ENCODE results near the gene ATP6AP1.

The ATP6AP1 gene

DNA sequence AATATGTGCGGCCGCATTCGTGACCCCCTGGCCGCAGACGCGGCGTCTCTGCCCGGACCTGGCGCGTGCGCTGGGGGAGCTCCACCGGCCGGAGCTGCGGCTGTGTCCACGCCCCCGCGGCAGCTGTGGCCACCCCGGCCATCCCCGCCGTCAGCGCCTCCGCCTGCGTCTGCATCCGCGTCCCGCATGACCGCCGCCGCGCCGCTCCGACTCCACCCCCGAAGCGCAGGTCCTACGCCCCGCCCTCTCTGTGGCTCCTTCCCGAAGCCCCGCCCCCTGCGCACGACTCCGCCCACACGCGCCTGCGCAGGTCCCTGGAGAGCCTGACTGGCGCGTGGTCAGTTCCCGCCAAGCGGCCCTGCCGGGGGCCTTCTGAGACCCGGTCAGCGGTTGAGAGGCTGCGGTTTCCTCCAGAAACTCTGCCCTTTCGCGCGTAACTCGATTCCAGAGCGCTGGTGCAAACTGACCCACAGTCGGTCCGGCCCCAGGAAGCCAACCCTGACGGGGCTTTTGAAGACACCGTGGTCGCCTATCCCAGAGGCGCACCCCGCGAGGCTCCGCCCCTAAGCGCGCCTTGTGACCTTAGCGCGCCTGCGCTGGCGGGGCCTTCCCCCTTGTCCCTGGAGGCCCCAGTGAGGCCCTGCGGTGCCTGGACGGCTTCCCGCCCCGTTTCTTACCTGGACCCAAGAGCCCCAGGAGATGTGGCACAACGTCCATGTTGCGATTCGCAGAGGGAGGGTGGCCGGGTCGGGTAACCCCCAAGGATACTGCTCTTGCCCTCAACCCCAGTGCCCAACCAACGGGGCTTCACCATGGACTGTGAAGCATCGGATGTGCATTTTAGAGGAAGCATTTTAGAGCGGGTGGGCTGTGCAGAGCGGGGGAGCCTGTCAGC lies 50.5 kb downstream of the ATP6AP1 start, which contains the start of gene LAGE3:
LAGE3 (minus strand) TSS at position 554 of the 895 bp plus-strand sequence; CDS start at position 188, 366 bp downstream.
- no peaks in the 10 kb centered on the region for H3K9me2 ChIP-seq (replicated peaks; ENCODE audit: control insufficient read depth, low read length)
- H3F3A ChIP-seq (ENCODE audit: control insufficient read depth, insufficient read depth): peaks cover 2% of the 10 kb centered on the region
- peaks cover 43% of the 10 kb centered on the region for H3K4me1 ChIP-seq (ENCODE audit: control insufficient read depth, low read length)
- H3K27me3 ChIP-seq (ENCODE audit: control insufficient read depth, low read length): no peaks in the 10 kb centered on the region
- H3K4me2 ChIP-seq (ENCODE audit: low read length): peak within 1 kb of the TSS; percentile 94
- peaks cover 8% of the 10 kb centered on the region for H3K36me3 ChIP-seq (ENCODE audit: control insufficient read depth, low read length)
- TF ChIP-seq, protein P1, sequence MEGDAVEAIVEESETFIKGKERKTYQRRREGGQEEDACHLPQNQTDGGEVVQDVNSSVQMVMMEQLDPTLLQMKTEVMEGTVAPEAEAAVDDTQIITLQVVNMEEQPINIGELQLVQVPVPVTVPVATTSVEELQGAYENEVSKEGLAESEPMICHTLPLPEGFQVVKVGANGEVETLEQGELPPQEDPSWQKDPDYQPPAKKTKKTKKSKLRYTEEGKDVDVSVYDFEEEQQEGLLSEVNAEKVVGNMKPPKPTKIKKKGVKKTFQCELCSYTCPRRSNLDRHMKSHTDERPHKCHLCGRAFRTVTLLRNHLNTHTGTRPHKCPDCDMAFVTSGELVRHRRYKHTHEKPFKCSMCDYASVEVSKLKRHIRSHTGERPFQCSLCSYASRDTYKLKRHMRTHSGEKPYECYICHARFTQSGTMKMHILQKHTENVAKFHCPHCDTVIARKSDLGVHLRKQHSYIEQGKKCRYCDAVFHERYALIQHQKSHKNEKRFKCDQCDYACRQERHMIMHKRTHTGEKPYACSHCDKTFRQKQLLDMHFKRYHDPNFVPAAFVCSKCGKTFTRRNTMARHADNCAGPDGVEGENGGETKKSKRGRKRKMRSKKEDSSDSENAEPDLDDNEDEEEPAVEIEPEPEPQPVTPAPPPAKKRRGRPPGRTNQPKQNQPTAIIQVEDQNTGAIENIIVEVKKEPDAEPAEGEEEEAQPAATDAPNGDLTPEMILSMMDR (IDR thresholded peaks at IDR 0.05; ENCODE audit: low read depth, low read length, poor library complexity, severe bottlenecking): no peak
- TF ChIP-seq EZH2phosphoT487 (IDR thresholded peaks at IDR 0.05; ENCODE audit: borderline replicate concordance, low read length): no peak
- peak within 1 kb of the TSS; percentile 73 for H3K27ac ChIP-seq (ENCODE audit: low read depth, low read length)
- peak within 1 kb of the TSS; percentile 81 for H3K4me3 ChIP-seq (ENCODE audit: low read length)
- H3K9me3 ChIP-seq (ENCODE audit: control insufficient read depth, insufficient read depth, low read length): no peaks in the 10 kb centered on the region
- H4K20me1 ChIP-seq (ENCODE audit: control insufficient read depth, insufficient read depth, low read depth, low read length): no peaks in the 10 kb centered on the region
- H3K79me2 ChIP-seq (ENCODE audit: control insufficient read depth, low read length): peaks cover 9% of the 10 kb centered on the region

GRCh38 chrX:154481195-154481594 lies 52.7 kb downstream of the ATP6AP1 start:
- Histone ChIP-seq H3K27ac (ENCODE audit: low read depth, low read length) (peak overlapping the region; percentile 54), H3K27me3 (ENCODE audit: control insufficient read depth, low read length) (no peaks in the 10 kb centered on the region), H3F3A (ENCODE audit: control insufficient read depth, insufficient read depth) (peaks cover 2% of the 10 kb centered on the region), H4K20me1 (ENCODE audit: control insufficient read depth, insufficient read depth, low read depth, low read length) (no peaks in the 10 kb centered on the region), H3K79me2 (ENCODE audit: control insufficient read depth, low read length) (peaks cover 31% of the 10 kb centered on the region), H3K4me1 (ENCODE audit: control insufficient read depth, low read length) (peaks cover 61% of the 10 kb centered on the region), H3K9me2 (replicated peaks; ENCODE audit: control insufficient read depth, low read length) (no peaks in the 10 kb centered on the region), H3K9me3 (ENCODE audit: control insufficient read depth, insufficient read depth, low read length) (no peaks in the 10 kb centered on the region), H3K36me3 (ENCODE audit: control insufficient read depth, low read length) (peaks cover 26% of the 10 kb centered on the region), H3K4me3 (ENCODE audit: low read length) (no peak overlapping the region), H3K4me2 (ENCODE audit: low read length) (peak overlapping the region; percentile 61)
- TF ChIP-seq, protein P1 (IDR thresholded peaks at IDR 0.05; ENCODE audit: low read depth, low read length, poor library complexity, severe bottlenecking): no peak
- no peak for TF ChIP-seq EZH2phosphoT487 (IDR thresholded peaks at IDR 0.05; ENCODE audit: borderline replicate concordance, low read length)

- Histone ChIP-seq H3K27ac (ENCODE audit: low read depth, low read length) (peak overlapping the region; percentile 54), H3K4me2 (ENCODE audit: low read length) (peak overlapping the region; percentile 61), H3F3A (ENCODE audit: control insufficient read depth, insufficient read depth) (peaks cover 2% of the 10 kb centered on the region), H3K9me2 (replicated peaks; ENCODE audit: control insufficient read depth, low read length) (no peaks in the 10 kb centered on the region), H3K79me2 (ENCODE audit: control insufficient read depth, low read length) (peaks cover 34% of the 10 kb centered on the region), H3K4me3 (ENCODE audit: low read length) (peak overlapping the region; percentile 41), H3K4me1 (ENCODE audit: control insufficient read depth, low read length) (peaks cover 64% of the 10 kb centered on the region), H3K36me3 (ENCODE audit: control insufficient read depth, low read length) (peaks cover 26% of the 10 kb centered on the region), H3K9me3 (ENCODE audit: control insufficient read depth, insufficient read depth, low read length) (no peaks in the 10 kb centered on the region), H4K20me1 (ENCODE audit: control insufficient read depth, insufficient read depth, low read depth, low read length) (no peaks in the 10 kb centered on the region), H3K27me3 (ENCODE audit: control insufficient read depth, low read length) (no peaks in the 10 kb centered on the region)
- TF ChIP-seq EZH2phosphoT487 (IDR thresholded peaks at IDR 0.05; ENCODE audit: borderline replicate concordance, low read length): no peak
- TF ChIP-seq, protein P1 (IDR thresholded peaks at IDR 0.05; ENCODE audit: low read depth, low read length, poor library complexity, severe bottlenecking): no peak
Measured at GRCh38 chrX:154481911-154482601, 53.6 kb downstream of the ATP6AP1 start.

Measured in DOHH2 (cell line).